Kidney epithelial cell (primary cell): ENCODE data around the gene PRRC2B. TPM values are rescaled to one million over a fixed set of nuclear protein-coding genes. Genes with fewer than 3 reads are reported as not detected.
"Not testable (repeated sequence)": the region's sequence is repeated elsewhere in the genome, so short reads cannot be mapped to it uniquely, and the experiment has no call there.

ENCODE experiments used
- DNase-seq: peaks from one replicate; pipeline ENCODE4 v3.0.0-alpha.2; 2010; ENCODE audit warnings: low read depth
- H3K27me3 ChIP-seq: 2 replicates; pipeline ENCODE4 v1.6.0; 2011; ENCODE audit warnings: low read length; ENCODE audit not compliant: control insufficient read depth, insufficient read depth
- H3K36me3 ChIP-seq: 2 replicates; pipeline ENCODE4 v1.5.1; 2011; ENCODE audit warnings: low read length; ENCODE audit not compliant: control insufficient read depth, insufficient read depth
- H3K4me3 ChIP-seq: 2 replicates; pipeline ENCODE4 v1.5.1; 2011; ENCODE audit warnings: low read depth, mild to moderate bottlenecking, control low read depth, low read length
- CTCF ChIP-seq: IDR thresholded peaks from 2 replicates; pipeline ENCODE4 v1.5.1; 2011; ENCODE audit warnings: mild to moderate bottlenecking, moderate library complexity, low read length, control low read depth, inconsistent platforms; ENCODE audit not compliant: insufficient read depth, poor library complexity, severe bottlenecking
- total RNA-seq: library from RNA; depleted of rRNA; stranded (reverse); fragments of >200 nt; gene quantifications from 2 replicates; pipeline ENCODE4 v1.2.3, GENCODE V29; 2015

PRRC2B gene
- total RNA-seq, 1 donor from 2014 or later = 158 TPM

- DNase-seq = no peak
- no peak overlapping the region for H3K4me3 ChIP-seq
- H3K36me3 ChIP-seq = peaks cover 6% of the 10 kb centered on the region
- H3K27me3 ChIP-seq = no peaks in the 10 kb centered on the region
- no peak for TF ChIP-seq CTCF
These were observed 53.3 kb downstream of the PRRC2B start for GRCh38 chr9:131447148-131447547.

GRCh38 chr9:131447600-131447999 lies 53.7 kb downstream of the PRRC2B start:
- DNase-seq = no peak
- Histone ChIP-seq H3K27me3 (no peaks in the 10 kb centered on the region), H3K36me3 (peaks cover 6% of the 10 kb centered on the region), H3K4me3 (no peak overlapping the region)
- TF ChIP-seq CTCF = no peak

GRCh38 chr9:131448818-131449217 lies 54.9 kb downstream of the PRRC2B start:
- Histone ChIP-seq H3K36me3 (peaks cover 4% of the 10 kb centered on the region), H3K27me3 (no peaks in the 10 kb centered on the region), H3K4me3 (no peak overlapping the region)
- DNase-seq = no peak
- TF ChIP-seq CTCF = no peak

- no peak overlapping the region for H3K4me3 ChIP-seq
- no peak for DNase-seq
- peaks cover 3% of the 10 kb centered on the region for H3K36me3 ChIP-seq
- H3K27me3 ChIP-seq = no peaks in the 10 kb centered on the region
- no peak for TF ChIP-seq CTCF
These were observed 55.4 kb downstream of the PRRC2B start for GRCh38 chr9:131449276-131449675.

- DNase-seq = no peak
- TF ChIP-seq CTCF = no peak
- no peak overlapping the region for H3K4me3 ChIP-seq
- H3K36me3 ChIP-seq = peaks cover 6% of the 10 kb centered on the region
- H3K27me3 ChIP-seq = no peaks in the 10 kb centered on the region
These were observed 60.1 kb downstream of the PRRC2B start for GRCh38 chr9:131454028-131454427.

- not testable (repeated sequence) for H3K36me3 ChIP-seq, H3K27me3 ChIP-seq, H3K4me3 ChIP-seq, DNase-seq
These were observed 61.8 kb downstream of the PRRC2B start for GRCh38 chr9:131455655-131456054.
